Activated CD4-positive, alpha-beta T cell treated with anti-CD3 and anti-CD28 coated beads, Interleukin-2, amount 10 ng/mL, durations not matched to agents 24 days and 14 days (primary cell): ENCODE measurements around the gene ECE1. TPM values are rescaled to one million over a fixed set of nuclear protein-coding genes. Genes with fewer than 3 reads are reported as not detected.
A peak's percentile ranks its signal among the peaks of the same experiment; 100 is the strongest.
"Not testable (repeated sequence)": the region's sequence is repeated elsewhere in the genome, so short reads cannot be mapped to it uniquely, and the experiment has no call there.

Experiments
- DNase-seq: peaks from one replicate; pipeline ENCODE4 v3.0.0; 2022
- H3K27ac Mint-ChIP-seq: one replicate; pipeline ENCODE4 v1.8.0; 2022; ENCODE audit warnings: mild to moderate bottlenecking, mixed read lengths
- H3K27me3 Mint-ChIP-seq: one replicate; pipeline ENCODE4 v1.8.0; 2022; ENCODE audit warnings: mixed read lengths
- H3K36me3 Mint-ChIP-seq: one replicate; pipeline ENCODE4 v1.8.0; 2022; ENCODE audit warnings: low read depth, mild to moderate bottlenecking, mixed read lengths
- H3K4me1 Mint-ChIP-seq: one replicate; pipeline ENCODE4 v1.8.0; 2021; ENCODE audit warnings: mixed read lengths
- H3K4me3 Mint-ChIP-seq: one replicate; pipeline ENCODE4 v1.8.0; 2022; ENCODE audit warnings: mild to moderate bottlenecking, moderate library complexity, mixed read lengths
- H3K9me3 Mint-ChIP-seq: one replicate; pipeline ENCODE4 v1.8.0; 2021; ENCODE audit warnings: mixed read lengths
- intact Hi-C: fragments of 100-400 bp; cut with micrococcal nuclease; formaldehyde crosslinking; loops from one replicate; pipeline ENCODE4 v1.15.1; 2023
- total RNA-seq: library from RNA; stranded (reverse); gene quantifications from 2 replicates; pipeline ENCODE4 v1.2.3, GENCODE V29; 2022

The ECE1 gene
- total RNA-seq, 1 donor from 2014 or later, result 134 TPM

DNA sequence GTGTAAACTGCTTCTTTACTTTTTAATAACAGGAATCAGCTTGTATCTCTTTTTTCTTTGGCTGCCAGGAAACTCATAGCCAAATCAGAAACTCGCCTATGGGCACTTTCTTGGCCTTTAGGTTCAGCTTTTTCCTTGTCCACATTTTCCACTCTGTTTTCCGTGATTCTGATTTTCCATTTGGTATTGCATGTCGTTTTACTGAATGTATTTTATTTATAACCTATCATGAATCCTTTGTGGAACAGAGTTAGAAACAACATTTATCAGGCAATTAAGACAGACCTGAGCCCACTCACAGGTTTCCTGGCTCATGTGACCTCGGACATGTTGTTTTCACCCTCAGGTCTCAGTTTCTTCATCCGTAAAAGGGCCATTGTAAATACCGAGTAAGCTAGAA lies 5.3 kb upstream of the ECE1 start:
- no peaks in the 10 kb centered on the region for H3K27me3 Mint-ChIP-seq
- DNase-seq, result no peak
- peak overlapping the region; percentile 68 for H3K4me3 Mint-ChIP-seq
- H3K9me3 Mint-ChIP-seq, result no peaks in the 10 kb centered on the region
- peaks cover 18% of the 10 kb centered on the region for H3K36me3 Mint-ChIP-seq
- peak overlapping the region; percentile 98 for H3K27ac Mint-ChIP-seq
- intact Hi-C loops, result loop anchor here (2.0 to 10.0 kb wide), 4 partner anchors 39 to 729 kb away; partner anchors contain the start of genes SH2D5 and USP48
- peaks cover 80% of the 10 kb centered on the region for H3K4me1 Mint-ChIP-seq

DNA sequence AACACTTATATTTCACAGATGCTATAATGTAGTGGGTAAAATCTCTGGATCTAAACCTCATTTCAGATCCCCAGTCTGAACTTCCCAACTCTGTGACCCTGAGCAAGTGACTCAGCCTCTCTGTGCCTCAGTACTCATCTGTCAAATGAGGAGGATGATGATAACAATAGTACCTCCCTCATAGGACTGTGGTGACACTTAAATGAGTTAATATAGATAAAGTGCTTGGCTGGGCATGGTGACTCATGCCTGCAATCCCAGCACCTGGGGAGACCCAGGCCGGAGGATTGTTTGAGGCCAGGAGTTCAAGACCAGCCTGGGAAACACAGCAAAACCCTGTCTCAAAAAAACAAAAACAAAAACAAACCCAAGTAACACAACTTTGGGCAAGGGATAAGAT lies 4.7 kb upstream of the ECE1 start:
- H3K27me3 Mint-ChIP-seq, result no peaks in the 10 kb centered on the region
- H3K4me1 Mint-ChIP-seq, result peaks cover 79% of the 10 kb centered on the region
- peak overlapping the region; percentile 98 for H3K27ac Mint-ChIP-seq
- H3K9me3 Mint-ChIP-seq, result no peaks in the 10 kb centered on the region
- peak; percentile 78 for DNase-seq
- peaks cover 18% of the 10 kb centered on the region for H3K36me3 Mint-ChIP-seq
- peak overlapping the region; percentile 88 for H3K4me3 Mint-ChIP-seq
- intact Hi-C loops, result loop anchor here (2.0 to 10.0 kb wide), 4 partner anchors 40 to 730 kb away; partner anchors contain the start of genes SH2D5 and USP48

- H3K4me1 Mint-ChIP-seq, result peaks cover 73% of the 10 kb centered on the region
- intact Hi-C loops, result loop anchor here (1.0 to 10.0 kb wide), 6 partner anchors 30 to 730 kb away; partner anchors contain the start of genes SH2D5 and USP48
These were observed 4.2 kb upstream of the ECE1 start for GRCh38 chr1:21294266-21294989.

GRCh38 chr1:21293537-21294265 lies 3.4 kb upstream of the ECE1 start:
- H3K4me1 Mint-ChIP-seq, result peaks cover 71% of the 10 kb centered on the region
- H3K4me3 Mint-ChIP-seq, result peak overlapping the region; percentile 88
- H3K9me3 Mint-ChIP-seq, result no peaks in the 10 kb centered on the region
- peaks cover 13% of the 10 kb centered on the region for H3K36me3 Mint-ChIP-seq
- DNase-seq, result peak; percentile 88
- no peaks in the 10 kb centered on the region for H3K27me3 Mint-ChIP-seq
- peak overlapping the region; percentile 98 for H3K27ac Mint-ChIP-seq
- intact Hi-C loops, result loop anchor here (1.0 to 10.0 kb wide), 8 partner anchors 31 to 731 kb away; partner anchors contain the start of genes HP1BP3, SH2D5 and USP48

More at GRCh38 chr1:21294266-21294989, 4.2 kb upstream of the ECE1 start:
- DNase-seq, result peak; percentile 94
- Mint-ChIP-seq H3K4me3 (peak overlapping the region; percentile 88), H3K27ac (peak overlapping the region; percentile 98), H3K9me3 (no peaks in the 10 kb centered on the region), H3K36me3 (peaks cover 18% of the 10 kb centered on the region), H3K27me3 (no peaks in the 10 kb centered on the region)

DNA sequence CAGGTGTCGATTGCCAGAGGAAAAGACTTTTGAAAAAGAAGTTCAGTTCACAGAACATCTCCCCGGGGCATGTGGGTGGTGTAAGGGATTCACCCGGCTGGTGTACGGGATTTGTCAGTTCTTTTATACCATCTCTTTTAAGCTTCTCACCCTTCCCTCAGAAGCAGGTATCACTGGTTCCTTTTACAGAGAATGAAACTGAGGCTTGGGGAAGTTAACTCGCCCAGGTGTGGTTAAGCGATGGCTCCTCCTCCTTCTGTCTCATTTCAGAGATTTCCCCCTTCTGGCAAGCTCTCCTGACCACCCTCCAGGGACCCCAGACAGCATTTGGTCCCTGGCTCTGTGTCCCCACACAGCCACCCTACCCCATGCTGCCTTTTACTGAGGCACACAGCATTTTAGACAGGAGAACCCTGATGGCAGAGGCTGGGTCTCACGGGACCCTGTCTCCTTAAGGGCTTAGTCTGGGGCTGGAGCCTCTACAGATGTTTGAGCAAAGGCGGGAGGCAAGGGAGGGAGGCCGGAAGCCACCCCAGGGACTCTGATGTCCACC lies 2.8 kb upstream of the ECE1 start:
- intact Hi-C loops, result loop anchor here (2.0 to 10.0 kb wide), 5 partner anchors 34 to 732 kb away; partner anchors contain the start of genes HP1BP3, SH2D5 and USP48
- peaks cover 11% of the 10 kb centered on the region for H3K36me3 Mint-ChIP-seq
- peaks cover 72% of the 10 kb centered on the region for H3K4me1 Mint-ChIP-seq
- H3K4me3 Mint-ChIP-seq, result peak overlapping the region; percentile 88
- H3K27me3 Mint-ChIP-seq, result no peaks in the 10 kb centered on the region
- H3K27ac Mint-ChIP-seq, result peak overlapping the region; percentile 98
- peak; percentile 85 for DNase-seq
- no peaks in the 10 kb centered on the region for H3K9me3 Mint-ChIP-seq

DNA sequence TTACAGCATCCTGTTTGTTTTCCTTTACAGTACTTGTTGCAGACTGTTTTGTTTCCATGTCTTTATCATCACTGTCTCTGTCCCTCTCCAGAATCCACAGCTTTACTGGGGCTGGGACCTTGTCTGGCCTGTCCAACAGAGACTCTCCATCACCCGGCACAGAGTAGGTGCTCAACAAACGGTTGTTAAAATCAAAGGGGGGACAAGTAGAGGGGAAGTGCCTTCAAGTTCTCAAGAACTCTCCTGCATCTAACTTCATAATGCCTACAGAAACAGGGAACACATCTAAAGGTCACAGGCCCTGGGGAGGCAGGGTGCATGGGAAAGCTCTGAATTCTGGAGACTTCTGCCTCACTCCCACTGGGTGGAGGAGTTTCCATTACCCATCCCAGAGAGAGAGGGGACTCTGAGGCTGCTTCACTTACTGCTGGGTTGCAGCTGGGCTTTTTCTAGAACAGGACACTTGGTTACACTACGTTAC lies 2.3 kb upstream of the ECE1 start:
- DNase-seq, result no peak
- Mint-ChIP-seq H3K9me3 (no peaks in the 10 kb centered on the region), H3K4me1 (peaks cover 71% of the 10 kb centered on the region), H3K27ac (peak overlapping the region; percentile 98), H3K36me3 (peaks cover 14% of the 10 kb centered on the region), H3K4me3 (peak overlapping the region; percentile 88), H3K27me3 (no peaks in the 10 kb centered on the region)
- intact Hi-C loops, result loop anchor here (2.0 to 10.0 kb wide), 5 partner anchors 34 to 732 kb away; partner anchors contain the start of genes HP1BP3, SH2D5 and USP48

- no peaks in the 10 kb centered on the region for H3K9me3 Mint-ChIP-seq
These were observed 1.7 kb upstream of the ECE1 start for GRCh38 chr1:21291964-21292363.

DNA sequence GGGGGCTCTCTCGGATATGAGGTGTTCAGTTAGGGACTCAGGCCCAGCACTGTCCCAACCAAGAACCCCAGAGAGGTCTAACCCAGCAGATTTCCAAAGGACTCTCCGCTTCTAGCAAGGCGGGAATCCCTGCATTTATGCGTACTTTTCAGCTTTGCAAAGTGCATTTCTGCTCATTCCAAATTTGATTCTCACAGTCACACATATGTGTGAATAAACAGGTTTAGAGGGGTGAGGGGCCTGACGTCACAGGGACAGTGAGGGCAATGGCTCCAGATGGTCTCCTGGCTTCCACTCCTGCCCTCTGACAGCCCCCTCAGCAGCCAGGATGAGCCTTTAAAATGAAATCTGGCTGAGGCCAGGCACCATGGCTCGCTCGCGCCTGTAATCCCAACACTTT lies 921 bp upstream of the ECE1 start:
- peaks cover 61% of the 10 kb centered on the region for H3K4me1 Mint-ChIP-seq
- peak overlapping the region; percentile 84 for H3K27ac Mint-ChIP-seq
- no peaks in the 10 kb centered on the region for H3K9me3 Mint-ChIP-seq
- peak overlapping the region; percentile 88 for H3K4me3 Mint-ChIP-seq
- H3K27me3 Mint-ChIP-seq, result no peaks in the 10 kb centered on the region
- intact Hi-C loops, result loop anchor here (10.0 kb wide), 3 partner anchors 494 to 734 kb away; partner anchors contain the start of genes SH2D5 and USP48
- DNase-seq, result no peak
- peaks cover 18% of the 10 kb centered on the region for H3K36me3 Mint-ChIP-seq

More at GRCh38 chr1:21291964-21292363, 1.7 kb upstream of the ECE1 start:
- H3K27ac Mint-ChIP-seq, result peak overlapping the region; percentile 98
- peaks cover 66% of the 10 kb centered on the region for H3K4me1 Mint-ChIP-seq
- no peaks in the 10 kb centered on the region for H3K27me3 Mint-ChIP-seq
- peaks cover 14% of the 10 kb centered on the region for H3K36me3 Mint-ChIP-seq
- intact Hi-C loops, result loop anchor here (2.0 to 10.0 kb wide), 5 partner anchors 33 to 733 kb away; partner anchors contain the start of genes HP1BP3, SH2D5 and USP48
- peak overlapping the region; percentile 88 for H3K4me3 Mint-ChIP-seq
- DNase-seq, result no peak

- no peaks in the 10 kb centered on the region for H3K27me3 Mint-ChIP-seq
- peaks cover 17% of the 10 kb centered on the region for H3K36me3 Mint-ChIP-seq
- DNase-seq, result peak; percentile 79
- no peaks in the 10 kb centered on the region for H3K9me3 Mint-ChIP-seq
- H3K4me3 Mint-ChIP-seq, result peak overlapping the region; percentile 88
- intact Hi-C loops, result loop anchor here (10.0 kb wide), 3 partner anchors 494 to 734 kb away; partner anchors contain the start of genes SH2D5 and USP48
- peaks cover 57% of the 10 kb centered on the region for H3K4me1 Mint-ChIP-seq
- peak overlapping the region; percentile 84 for H3K27ac Mint-ChIP-seq
These were observed 282 bp upstream of the ECE1 start for GRCh38 chr1:21290546-21290944.

DNA sequence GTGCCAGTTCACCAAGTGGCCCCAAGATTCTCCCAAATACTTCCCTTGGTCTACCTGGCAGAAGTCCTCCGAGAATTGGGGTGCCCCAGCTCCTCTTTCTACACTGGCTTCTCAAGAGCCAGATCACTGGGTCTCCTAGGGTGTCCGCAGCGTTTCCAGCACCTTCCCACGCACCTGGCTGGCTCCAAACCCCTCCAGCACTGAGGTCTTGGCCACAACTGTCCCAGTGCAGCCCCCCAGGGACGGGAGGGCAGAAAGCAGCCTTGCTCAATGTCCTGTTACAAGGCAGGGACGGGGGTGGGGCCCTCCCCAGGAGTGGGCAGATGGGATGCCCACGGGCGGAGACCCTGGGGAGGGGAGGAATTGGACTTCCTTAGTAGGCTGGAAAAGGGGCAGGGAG lies 1.1 kb downstream of the ECE1 start:
- Mint-ChIP-seq H3K4me1 (peaks cover 50% of the 10 kb centered on the region), H3K27me3 (no peaks in the 10 kb centered on the region), H3K9me3 (no peaks in the 10 kb centered on the region), H3K36me3 (peaks cover 22% of the 10 kb centered on the region), H3K4me3 (peak overlapping the region; percentile 90), H3K27ac (peak overlapping the region; percentile 85)
- intact Hi-C loops, result no loop called here
- DNase-seq, result no peak

DNA sequence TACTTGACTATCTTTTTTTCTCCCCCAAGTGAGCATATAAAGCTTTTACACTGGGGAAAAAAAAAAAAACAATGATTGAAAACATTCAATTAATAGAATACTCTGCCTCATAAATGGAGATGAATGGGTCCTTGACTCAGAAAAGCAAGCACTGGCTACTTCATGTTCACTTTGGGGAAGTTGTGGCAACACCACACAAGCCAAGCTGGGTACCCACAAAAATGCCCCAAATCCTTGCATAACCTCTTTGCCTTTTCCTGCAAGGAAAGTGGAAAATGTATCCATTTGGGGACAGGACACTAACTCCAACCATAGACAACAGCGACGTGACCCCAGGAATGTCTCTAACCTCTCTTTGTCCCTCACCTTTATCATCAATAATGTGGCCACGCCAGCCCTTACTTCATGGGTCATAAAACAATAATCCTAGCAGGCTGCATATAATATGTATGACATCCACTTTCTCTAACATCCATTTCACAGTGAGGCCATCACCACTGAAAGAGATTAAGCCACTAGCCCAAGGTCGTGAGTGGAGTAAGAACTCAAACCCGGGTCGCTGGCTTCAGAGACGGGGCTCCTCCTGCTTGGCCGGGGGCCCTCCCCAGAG lies 2.3 kb downstream of the ECE1 start:
- Mint-ChIP-seq H3K27me3 (no peaks in the 10 kb centered on the region), H3K4me3 (peak overlapping the region; percentile 90), H3K9me3 (no peaks in the 10 kb centered on the region), H3K4me1 (peaks cover 44% of the 10 kb centered on the region), H3K27ac (peak overlapping the region; percentile 39), H3K36me3 (peaks cover 28% of the 10 kb centered on the region)
- DNase-seq, result no peak
- intact Hi-C loops, result no loop called here

- peaks cover 34% of the 10 kb centered on the region for H3K36me3 Mint-ChIP-seq
- H3K27me3 Mint-ChIP-seq, H3K27ac Mint-ChIP-seq, H3K4me3 Mint-ChIP-seq, DNase-seq, intact Hi-C loops, H3K9me3 Mint-ChIP-seq: not testable (repeated sequence)
- H3K4me1 Mint-ChIP-seq, result peaks cover 38% of the 10 kb centered on the region
These were observed 4.9 kb downstream of the ECE1 start for GRCh38 chr1:21285386-21285785.

GRCh38 chr1:21285055-21285372 lies 5.2 kb downstream of the ECE1 start:
- no peak for DNase-seq
- no peaks in the 10 kb centered on the region for H3K27me3 Mint-ChIP-seq
- intact Hi-C loops, result no loop called here
- no peak overlapping the region for H3K4me3 Mint-ChIP-seq
- peaks cover 37% of the 10 kb centered on the region for H3K36me3 Mint-ChIP-seq
- no peaks in the 10 kb centered on the region for H3K9me3 Mint-ChIP-seq
- H3K27ac Mint-ChIP-seq, result no peak overlapping the region
- peaks cover 42% of the 10 kb centered on the region for H3K4me1 Mint-ChIP-seq
